ENCODE results near the gene FHIT. TPM values are rescaled to one million over a fixed set of nuclear protein-coding genes. Genes with fewer than 3 reads are reported as not detected.
"Not testable (repeated sequence)": the region's sequence is repeated elsewhere in the genome, so short reads cannot be mapped to it uniquely, and the experiment has no call there.

The FHIT gene
- total RNA-seq, 2 experiments from 2014 or later, result 7.6 to 7.9 TPM

- intact Hi-C loops (cut with micrococcal nuclease), result no loop called here
- Mint-ChIP-seq H3K9me3 (peaks cover 13% of the 10 kb centered on the region), H3K4me3 (no peak overlapping the region), H3K4me1 (ENCODE audit: low read depth) (no peaks in the 10 kb centered on the region), H3K27ac (no peak overlapping the region), H3K36me3 (ENCODE audit: low read depth) (peaks cover 2% of the 10 kb centered on the region), H3K27me3 (no peaks in the 10 kb centered on the region)
- DNase-seq, result no peak
- TF ChIP-seq CTCF (IDR thresholded peaks at IDR 0.05), result no peak
- POLR2A ChIA-PET, result no interaction called here
- ATAC-seq, result no peak
- CTCF ChIA-PET, result interaction anchor here (0.6 kb wide), 1 partner anchor 232 kb away, joined by 3 read pairs; no protein-coding TSS in a partner anchor
Measured at GRCh38 chr3:60673123-60673522, 578.1 kb downstream of the FHIT start.

- POLR2A ChIA-PET; DNase-seq; H3K27ac Mint-ChIP-seq; H3K4me3 Mint-ChIP-seq; CTCF ChIA-PET; H3K4me1 Mint-ChIP-seq (ENCODE audit: low read depth); ATAC-seq; H3K36me3 Mint-ChIP-seq (ENCODE audit: low read depth); intact Hi-C loops (cut with micrococcal nuclease); H3K27me3 Mint-ChIP-seq: not testable (repeated sequence)
- H3K9me3 Mint-ChIP-seq, result peaks cover 13% of the 10 kb centered on the region
Measured at GRCh38 chr3:60672337-60672736, 578.9 kb downstream of the FHIT start.

GRCh38 chr3:60669636-60670035 is 581.6 kb downstream of the FHIT start:
- Mint-ChIP-seq H3K36me3 (ENCODE audit: low read depth) (peaks cover 5% of the 10 kb centered on the region), H3K27me3 (no peaks in the 10 kb centered on the region), H3K27ac (no peak overlapping the region), H3K4me1 (ENCODE audit: low read depth) (no peaks in the 10 kb centered on the region), H3K9me3 (peaks cover 14% of the 10 kb centered on the region), H3K4me3 (no peak overlapping the region)
- intact Hi-C loops (cut with micrococcal nuclease), result no loop called here
- ChIA-PET CTCF (no interaction called here), POLR2A (no interaction called here)
- DNase-seq, result no peak
- TF ChIP-seq CTCF (IDR thresholded peaks at IDR 0.05), result no peak
- ATAC-seq, result no peak

- no peak overlapping the region for H3K4me3 Mint-ChIP-seq
- ChIA-PET CTCF (no interaction called here), POLR2A (no interaction called here)
- no peaks in the 10 kb centered on the region for H3K27me3 Mint-ChIP-seq
- intact Hi-C loops (cut with micrococcal nuclease), result no loop called here
- ATAC-seq (no peak), DNase-seq (no peak)
- no peak overlapping the region for H3K27ac Mint-ChIP-seq
- no peaks in the 10 kb centered on the region for H3K4me1 Mint-ChIP-seq (ENCODE audit: low read depth)
- peaks cover 25% of the 10 kb centered on the region for H3K9me3 Mint-ChIP-seq
- H3K36me3 Mint-ChIP-seq (ENCODE audit: low read depth), result peaks cover under 1% of the 10 kb centered on the region
- TF ChIP-seq CTCF (IDR thresholded peaks at IDR 0.05), result no peak
Measured at GRCh38 chr3:60660026-60660425, 591.2 kb downstream of the FHIT start.

GRCh38 chr3:60659098-60659497 is 592.2 kb downstream of the FHIT start:
- H3K36me3 Mint-ChIP-seq (ENCODE audit: low read depth), result no peaks in the 10 kb centered on the region
- DNase-seq (no peak), ATAC-seq (no peak)
- TF ChIP-seq CTCF (IDR thresholded peaks at IDR 0.05), result no peak
- H3K27me3 Mint-ChIP-seq, result no peaks in the 10 kb centered on the region
- no peaks in the 10 kb centered on the region for H3K4me1 Mint-ChIP-seq (ENCODE audit: low read depth)
- ChIA-PET CTCF (no interaction called here), POLR2A (no interaction called here)
- intact Hi-C loops (cut with micrococcal nuclease), result no loop called here
- H3K27ac Mint-ChIP-seq, result no peak overlapping the region
- H3K9me3 Mint-ChIP-seq, result peaks cover 25% of the 10 kb centered on the region
- H3K4me3 Mint-ChIP-seq, result no peak overlapping the region

- DNase-seq (no peak), ATAC-seq (no peak)
- peaks cover 25% of the 10 kb centered on the region for H3K9me3 Mint-ChIP-seq
- H3K36me3 Mint-ChIP-seq (ENCODE audit: low read depth), result no peaks in the 10 kb centered on the region
- intact Hi-C loops (cut with micrococcal nuclease), result no loop called here
- ChIA-PET CTCF (no interaction called here), POLR2A (no interaction called here)
- TF ChIP-seq CTCF (IDR thresholded peaks at IDR 0.05), result no peak
- H3K4me3 Mint-ChIP-seq, result no peak overlapping the region
- H3K4me1 Mint-ChIP-seq (ENCODE audit: low read depth), result no peaks in the 10 kb centered on the region
- no peaks in the 10 kb centered on the region for H3K27me3 Mint-ChIP-seq
- H3K27ac Mint-ChIP-seq, result no peak overlapping the region
Measured at GRCh38 chr3:60657972-60658371, 593.3 kb downstream of the FHIT start.

Measured in activated CD8-positive, alpha-beta T cell treated with anti-CD3 and anti-CD28 coated beads for 36 hours (primary cell).